Measurements from ENCODE around the gene TBL1X.
"Not testable (repeated sequence)": the region's sequence is repeated elsewhere in the genome, so short reads cannot be mapped to it uniquely, and the experiment has no call there.

DNA sequence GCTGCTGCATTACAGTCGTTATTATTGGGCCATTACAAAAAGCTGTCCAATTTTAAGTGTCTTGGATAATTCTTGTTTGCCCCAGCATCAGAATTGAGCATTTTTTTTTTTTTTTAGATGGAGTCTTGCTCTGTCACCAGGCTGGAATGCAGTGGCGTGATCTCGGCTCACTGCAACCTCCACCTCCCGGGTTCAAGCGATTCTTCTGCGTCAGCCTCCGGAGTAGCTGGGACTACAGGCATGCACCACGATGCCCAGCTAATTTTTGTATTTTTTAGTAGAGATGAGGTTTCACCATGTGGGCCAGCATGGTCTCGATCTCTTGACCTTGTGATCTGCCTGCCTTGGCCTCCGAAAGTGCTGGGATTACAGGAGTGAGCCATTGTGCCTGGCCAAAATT, 71.3 kb downstream of the TBL1X start:
- TF ChIP-seq POLR2A (IDR thresholded peaks at IDR 0.05), result not testable (repeated sequence)
- TF ChIP-seq, protein P1, sequence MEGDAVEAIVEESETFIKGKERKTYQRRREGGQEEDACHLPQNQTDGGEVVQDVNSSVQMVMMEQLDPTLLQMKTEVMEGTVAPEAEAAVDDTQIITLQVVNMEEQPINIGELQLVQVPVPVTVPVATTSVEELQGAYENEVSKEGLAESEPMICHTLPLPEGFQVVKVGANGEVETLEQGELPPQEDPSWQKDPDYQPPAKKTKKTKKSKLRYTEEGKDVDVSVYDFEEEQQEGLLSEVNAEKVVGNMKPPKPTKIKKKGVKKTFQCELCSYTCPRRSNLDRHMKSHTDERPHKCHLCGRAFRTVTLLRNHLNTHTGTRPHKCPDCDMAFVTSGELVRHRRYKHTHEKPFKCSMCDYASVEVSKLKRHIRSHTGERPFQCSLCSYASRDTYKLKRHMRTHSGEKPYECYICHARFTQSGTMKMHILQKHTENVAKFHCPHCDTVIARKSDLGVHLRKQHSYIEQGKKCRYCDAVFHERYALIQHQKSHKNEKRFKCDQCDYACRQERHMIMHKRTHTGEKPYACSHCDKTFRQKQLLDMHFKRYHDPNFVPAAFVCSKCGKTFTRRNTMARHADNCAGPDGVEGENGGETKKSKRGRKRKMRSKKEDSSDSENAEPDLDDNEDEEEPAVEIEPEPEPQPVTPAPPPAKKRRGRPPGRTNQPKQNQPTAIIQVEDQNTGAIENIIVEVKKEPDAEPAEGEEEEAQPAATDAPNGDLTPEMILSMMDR (IDR thresholded peaks at IDR 0.05), result not testable (repeated sequence)
